ENCODE data around the gene PTPRE. TPM values are rescaled to one million over a fixed set of nuclear protein-coding genes. Genes with fewer than 3 reads are reported as not detected.

PTPRE gene
- total RNA-seq, 1 donor from 2014 or later: 3.6 TPM

- Mint-ChIP-seq H3K27me3 (peaks cover 21% of the 10 kb centered on the region), H3K4me1 (ENCODE audit: unreplicated experiment) (peaks cover 4% of the 10 kb centered on the region), H3K27ac (no peak overlapping the region), H3K4me3 (no peak overlapping the region), H3K9me3 (no peaks in the 10 kb centered on the region), H3K36me3 (no peaks in the 10 kb centered on the region)
- no peak for DNase-seq (ENCODE audit: extremely low spot score, unreplicated experiment)
- TF ChIP-seq, protein P1, sequence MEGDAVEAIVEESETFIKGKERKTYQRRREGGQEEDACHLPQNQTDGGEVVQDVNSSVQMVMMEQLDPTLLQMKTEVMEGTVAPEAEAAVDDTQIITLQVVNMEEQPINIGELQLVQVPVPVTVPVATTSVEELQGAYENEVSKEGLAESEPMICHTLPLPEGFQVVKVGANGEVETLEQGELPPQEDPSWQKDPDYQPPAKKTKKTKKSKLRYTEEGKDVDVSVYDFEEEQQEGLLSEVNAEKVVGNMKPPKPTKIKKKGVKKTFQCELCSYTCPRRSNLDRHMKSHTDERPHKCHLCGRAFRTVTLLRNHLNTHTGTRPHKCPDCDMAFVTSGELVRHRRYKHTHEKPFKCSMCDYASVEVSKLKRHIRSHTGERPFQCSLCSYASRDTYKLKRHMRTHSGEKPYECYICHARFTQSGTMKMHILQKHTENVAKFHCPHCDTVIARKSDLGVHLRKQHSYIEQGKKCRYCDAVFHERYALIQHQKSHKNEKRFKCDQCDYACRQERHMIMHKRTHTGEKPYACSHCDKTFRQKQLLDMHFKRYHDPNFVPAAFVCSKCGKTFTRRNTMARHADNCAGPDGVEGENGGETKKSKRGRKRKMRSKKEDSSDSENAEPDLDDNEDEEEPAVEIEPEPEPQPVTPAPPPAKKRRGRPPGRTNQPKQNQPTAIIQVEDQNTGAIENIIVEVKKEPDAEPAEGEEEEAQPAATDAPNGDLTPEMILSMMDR (conservative IDR thresholded peaks at IDR 0.05): no peak
These were observed 52.5 kb downstream of the PTPRE start for GRCh38 chr10:127959428-127959827.

- H3K27me3 Mint-ChIP-seq: peaks cover 16% of the 10 kb centered on the region
- no peak for DNase-seq (ENCODE audit: extremely low spot score, unreplicated experiment)
- no peak overlapping the region for H3K4me3 Mint-ChIP-seq
- peaks cover 8% of the 10 kb centered on the region for H3K4me1 Mint-ChIP-seq (ENCODE audit: unreplicated experiment)
- H3K9me3 Mint-ChIP-seq: no peaks in the 10 kb centered on the region
- H3K36me3 Mint-ChIP-seq: no peaks in the 10 kb centered on the region
- TF ChIP-seq, protein P1 (conservative IDR thresholded peaks at IDR 0.05): no peak
- no peak overlapping the region for H3K27ac Mint-ChIP-seq
These were observed 54.2 kb downstream of the PTPRE start for GRCh38 chr10:127961071-127961470.

GRCh38 chr10:127962205-127962604 lies 55.3 kb downstream of the PTPRE start:
- Mint-ChIP-seq H3K27ac (no peak overlapping the region), H3K27me3 (peaks cover 7% of the 10 kb centered on the region), H3K4me1 (ENCODE audit: unreplicated experiment) (peaks cover 8% of the 10 kb centered on the region), H3K9me3 (no peaks in the 10 kb centered on the region), H3K36me3 (no peaks in the 10 kb centered on the region), H3K4me3 (no peak overlapping the region)
- TF ChIP-seq, protein P1 (conservative IDR thresholded peaks at IDR 0.05): no peak
- no peak for DNase-seq (ENCODE audit: extremely low spot score, unreplicated experiment)

DNA sequence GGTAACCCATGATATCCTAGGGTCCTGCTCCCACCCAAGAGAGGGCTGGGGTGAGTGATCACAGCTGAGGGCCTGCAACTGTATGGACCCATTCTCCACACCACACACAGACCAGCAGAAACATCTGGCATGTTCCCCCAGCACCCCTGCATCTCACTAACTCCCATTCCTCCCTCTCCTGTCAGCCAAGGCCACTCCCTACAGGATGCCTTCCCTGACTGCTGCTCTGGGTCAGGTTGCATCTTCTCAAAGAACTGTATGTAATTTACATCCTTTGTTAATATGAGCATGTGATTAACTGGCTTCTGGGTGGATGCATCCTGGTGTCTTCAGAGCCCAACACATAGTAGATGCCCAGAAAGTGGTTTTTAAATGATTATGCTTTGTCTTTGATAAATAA lies 56.2 kb downstream of the PTPRE start:
- TF ChIP-seq, protein P1 (conservative IDR thresholded peaks at IDR 0.05): no peak
- Mint-ChIP-seq H3K36me3 (no peaks in the 10 kb centered on the region), H3K27me3 (peaks cover 4% of the 10 kb centered on the region), H3K9me3 (no peaks in the 10 kb centered on the region), H3K4me1 (ENCODE audit: unreplicated experiment) (peaks cover 11% of the 10 kb centered on the region), H3K27ac (no peak overlapping the region), H3K4me3 (no peak overlapping the region)
- no peak for DNase-seq (ENCODE audit: extremely low spot score, unreplicated experiment)

DNA sequence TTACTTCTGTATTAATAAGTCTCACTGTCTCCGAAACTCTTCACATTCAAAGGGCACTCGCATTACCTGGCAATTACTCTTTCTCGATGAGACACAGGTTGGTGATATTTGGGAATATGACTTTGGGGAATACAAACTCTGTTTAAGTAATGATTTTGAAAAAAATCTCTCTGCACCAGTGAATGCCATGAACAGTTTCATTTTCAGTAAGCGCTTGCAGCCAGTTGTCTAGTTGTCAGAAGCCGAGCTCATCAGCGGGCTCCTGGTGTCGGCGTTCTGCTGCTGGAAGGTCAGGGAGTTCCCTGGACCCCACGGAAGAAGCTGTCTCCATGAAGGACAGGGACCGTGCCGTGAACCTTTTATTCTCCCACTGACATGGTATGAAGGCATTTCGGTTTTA lies 57.7 kb downstream of the PTPRE start:
- H3K9me3 Mint-ChIP-seq: no peaks in the 10 kb centered on the region
- TF ChIP-seq, protein P1 (conservative IDR thresholded peaks at IDR 0.05): no peak
- no peaks in the 10 kb centered on the region for H3K36me3 Mint-ChIP-seq
- no peak for DNase-seq (ENCODE audit: extremely low spot score, unreplicated experiment)
- peaks cover 2% of the 10 kb centered on the region for H3K27me3 Mint-ChIP-seq
- peaks cover 21% of the 10 kb centered on the region for H3K4me1 Mint-ChIP-seq (ENCODE audit: unreplicated experiment)
- H3K4me3 Mint-ChIP-seq: no peak overlapping the region
- H3K27ac Mint-ChIP-seq: no peak overlapping the region

- no peak for DNase-seq (ENCODE audit: extremely low spot score, unreplicated experiment)
- Mint-ChIP-seq H3K27ac (no peak overlapping the region), H3K4me3 (no peak overlapping the region), H3K36me3 (no peaks in the 10 kb centered on the region), H3K27me3 (no peaks in the 10 kb centered on the region), H3K9me3 (no peaks in the 10 kb centered on the region), H3K4me1 (ENCODE audit: unreplicated experiment) (peaks cover 17% of the 10 kb centered on the region)
- TF ChIP-seq, protein P1 (conservative IDR thresholded peaks at IDR 0.05): no peak
These were observed 60.0 kb downstream of the PTPRE start for GRCh38 chr10:127966875-127967274.

Data from type B pancreatic cell (in vitro differentiated cells).